Measurements from ENCODE around the gene LPP. TPM values are rescaled to one million over a fixed set of nuclear protein-coding genes. Genes with fewer than 3 reads are reported as not detected.

The LPP gene
- total RNA-seq, 1 experiment from 2014 or later, result 54.0 TPM

DNA sequence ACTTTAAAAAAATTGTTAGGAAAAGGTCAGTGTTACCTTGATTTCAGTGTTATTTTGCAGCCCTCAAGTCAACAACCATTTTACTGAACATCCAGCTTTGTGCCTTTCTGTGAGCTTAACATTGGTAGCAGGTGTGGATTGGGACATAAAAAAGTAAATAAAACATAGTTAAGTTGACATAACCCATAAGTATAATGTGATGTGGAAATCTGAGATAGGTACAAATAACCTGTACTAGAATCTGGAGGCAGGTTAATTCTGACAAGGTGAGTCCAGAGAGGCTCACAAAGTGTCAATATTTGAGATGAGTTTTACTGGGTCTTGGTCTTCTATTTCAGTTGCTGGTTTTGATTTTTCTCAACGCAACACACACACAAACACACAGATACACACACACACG, 151.3 kb downstream of the LPP start:
- H3K27ac ChIP-seq (ENCODE audit: low read depth, low read length), result no peak overlapping the region
- H4K20me1 ChIP-seq (ENCODE audit: insufficient read depth), result no peaks in the 10 kb centered on the region
- no peaks in the 10 kb centered on the region for H3K27me3 ChIP-seq (ENCODE audit: insufficient read depth, low read length)
- H3K4me1 ChIP-seq (ENCODE audit: control insufficient read depth in 1 of 2, insufficient read depth in 2 of 2, low read length in 2 of 2), result peaks cover 0 to 11% of the 10 kb centered on the region in 2 experiments; a peak in 2 of 4 replicates
- ATAC-seq, result no peak
- TF ChIP-seq, protein P1, sequence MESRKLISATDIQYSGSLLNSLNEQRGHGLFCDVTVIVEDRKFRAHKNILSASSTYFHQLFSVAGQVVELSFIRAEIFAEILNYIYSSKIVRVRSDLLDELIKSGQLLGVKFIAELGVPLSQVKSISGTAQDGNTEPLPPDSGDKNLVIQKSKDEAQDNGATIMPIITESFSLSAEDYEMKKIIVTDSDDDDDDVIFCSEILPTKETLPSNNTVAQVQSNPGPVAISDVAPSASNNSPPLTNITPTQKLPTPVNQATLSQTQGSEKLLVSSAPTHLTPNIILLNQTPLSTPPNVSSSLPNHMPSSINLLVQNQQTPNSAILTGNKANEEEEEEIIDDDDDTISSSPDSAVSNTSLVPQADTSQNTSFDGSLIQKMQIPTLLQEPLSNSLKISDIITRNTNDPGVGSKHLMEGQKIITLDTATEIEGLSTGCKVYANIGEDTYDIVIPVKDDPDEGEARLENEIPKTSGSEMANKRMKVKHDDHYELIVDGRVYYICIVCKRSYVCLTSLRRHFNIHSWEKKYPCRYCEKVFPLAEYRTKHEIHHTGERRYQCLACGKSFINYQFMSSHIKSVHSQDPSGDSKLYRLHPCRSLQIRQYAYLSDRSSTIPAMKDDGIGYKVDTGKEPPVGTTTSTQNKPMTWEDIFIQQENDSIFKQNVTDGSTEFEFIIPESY (IDR thresholded peaks at IDR 0.05; ENCODE audit: extremely low read depth, insufficient replicate concordance, low read length), result no peak
- TF ChIP-seq, protein P2, sequence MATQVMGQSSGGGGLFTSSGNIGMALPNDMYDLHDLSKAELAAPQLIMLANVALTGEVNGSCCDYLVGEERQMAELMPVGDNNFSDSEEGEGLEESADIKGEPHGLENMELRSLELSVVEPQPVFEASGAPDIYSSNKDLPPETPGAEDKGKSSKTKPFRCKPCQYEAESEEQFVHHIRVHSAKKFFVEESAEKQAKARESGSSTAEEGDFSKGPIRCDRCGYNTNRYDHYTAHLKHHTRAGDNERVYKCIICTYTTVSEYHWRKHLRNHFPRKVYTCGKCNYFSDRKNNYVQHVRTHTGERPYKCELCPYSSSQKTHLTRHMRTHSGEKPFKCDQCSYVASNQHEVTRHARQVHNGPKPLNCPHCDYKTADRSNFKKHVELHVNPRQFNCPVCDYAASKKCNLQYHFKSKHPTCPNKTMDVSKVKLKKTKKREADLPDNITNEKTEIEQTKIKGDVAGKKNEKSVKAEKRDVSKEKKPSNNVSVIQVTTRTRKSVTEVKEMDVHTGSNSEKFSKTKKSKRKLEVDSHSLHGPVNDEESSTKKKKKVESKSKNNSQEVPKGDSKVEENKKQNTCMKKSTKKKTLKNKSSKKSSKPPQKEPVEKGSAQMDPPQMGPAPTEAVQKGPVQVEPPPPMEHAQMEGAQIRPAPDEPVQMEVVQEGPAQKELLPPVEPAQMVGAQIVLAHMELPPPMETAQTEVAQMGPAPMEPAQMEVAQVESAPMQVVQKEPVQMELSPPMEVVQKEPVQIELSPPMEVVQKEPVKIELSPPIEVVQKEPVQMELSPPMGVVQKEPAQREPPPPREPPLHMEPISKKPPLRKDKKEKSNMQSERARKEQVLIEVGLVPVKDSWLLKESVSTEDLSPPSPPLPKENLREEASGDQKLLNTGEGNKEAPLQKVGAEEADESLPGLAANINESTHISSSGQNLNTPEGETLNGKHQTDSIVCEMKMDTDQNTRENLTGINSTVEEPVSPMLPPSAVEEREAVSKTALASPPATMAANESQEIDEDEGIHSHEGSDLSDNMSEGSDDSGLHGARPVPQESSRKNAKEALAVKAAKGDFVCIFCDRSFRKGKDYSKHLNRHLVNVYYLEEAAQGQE (IDR thresholded peaks at IDR 0.05; ENCODE audit: low read depth), result no peak
- TF ChIP-seq CEBPB (IDR thresholded peaks at IDR 0.05; ENCODE audit: low read depth) (no peak), SP1 (IDR thresholded peaks at IDR 0.05; ENCODE audit: low read depth) (no peak), TCF7L2 (IDR thresholded peaks at IDR 0.05; ENCODE audit: borderline replicate concordance, extremely low read depth, insufficient read depth, insufficient read length) (no peak), ELF1 (IDR thresholded peaks at IDR 0.05; ENCODE audit: borderline replicate concordance, low read depth) (no peak), EZH2 (IDR thresholded peaks at IDR 0.05) (no peak), ZNF274 (IDR thresholded peaks at IDR 0.05; ENCODE audit: low read depth, low read length) (no peak), EGR1 (IDR thresholded peaks at IDR 0.05; ENCODE audit: low read depth) (no peak), EZH2phosphoT487 (IDR thresholded peaks at IDR 0.05; ENCODE audit: borderline replicate concordance) (no peak), ZFX (IDR thresholded peaks at IDR 0.05) (no peak)
- TF ChIP-seq, protein P3, sequence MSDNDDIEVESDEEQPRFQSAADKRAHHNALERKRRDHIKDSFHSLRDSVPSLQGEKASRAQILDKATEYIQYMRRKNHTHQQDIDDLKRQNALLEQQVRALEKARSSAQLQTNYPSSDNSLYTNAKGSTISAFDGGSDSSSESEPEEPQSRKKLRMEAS (IDR thresholded peaks at IDR 0.05), result no peak
- TF ChIP-seq, protein P4, sequence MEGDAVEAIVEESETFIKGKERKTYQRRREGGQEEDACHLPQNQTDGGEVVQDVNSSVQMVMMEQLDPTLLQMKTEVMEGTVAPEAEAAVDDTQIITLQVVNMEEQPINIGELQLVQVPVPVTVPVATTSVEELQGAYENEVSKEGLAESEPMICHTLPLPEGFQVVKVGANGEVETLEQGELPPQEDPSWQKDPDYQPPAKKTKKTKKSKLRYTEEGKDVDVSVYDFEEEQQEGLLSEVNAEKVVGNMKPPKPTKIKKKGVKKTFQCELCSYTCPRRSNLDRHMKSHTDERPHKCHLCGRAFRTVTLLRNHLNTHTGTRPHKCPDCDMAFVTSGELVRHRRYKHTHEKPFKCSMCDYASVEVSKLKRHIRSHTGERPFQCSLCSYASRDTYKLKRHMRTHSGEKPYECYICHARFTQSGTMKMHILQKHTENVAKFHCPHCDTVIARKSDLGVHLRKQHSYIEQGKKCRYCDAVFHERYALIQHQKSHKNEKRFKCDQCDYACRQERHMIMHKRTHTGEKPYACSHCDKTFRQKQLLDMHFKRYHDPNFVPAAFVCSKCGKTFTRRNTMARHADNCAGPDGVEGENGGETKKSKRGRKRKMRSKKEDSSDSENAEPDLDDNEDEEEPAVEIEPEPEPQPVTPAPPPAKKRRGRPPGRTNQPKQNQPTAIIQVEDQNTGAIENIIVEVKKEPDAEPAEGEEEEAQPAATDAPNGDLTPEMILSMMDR (IDR thresholded peaks at IDR 0.05 in 2 of 3, conservative IDR thresholded peaks at IDR 0.05 in 1 of 3; ENCODE audit: borderline replicate concordance in 1 of 3, insufficient read depth in 1 of 3, low read depth in 2 of 3, low read length in 2 of 3), result no peak
- BruUV-seq (replicated peaks), result no TSS peak
- H3K79me2 ChIP-seq (ENCODE audit: insufficient read depth, low read length), result peaks cover 4% of the 10 kb centered on the region; the same call in 1 of the 2 replicates
- no peaks in the 10 kb centered on the region for H3K9me3 ChIP-seq (ENCODE audit: control insufficient read depth in 1 of 2, insufficient read depth in 1 of 2, low read depth in 1 of 2, low read length in 2 of 2)
- no peak for DNase-seq (ENCODE audit: low read depth, low spot score)
- POLR2A ChIA-PET, result no interaction called here
- intact Hi-C loops (cut with micrococcal nuclease), result no loop called here
- no peak overlapping the region for H3K9ac ChIP-seq (ENCODE audit: low read length)
- CTCF ChIA-PET, result no interaction called here
- no peak overlapping the region for H3K4me2 ChIP-seq (ENCODE audit: low read length)
- no peaks in the 10 kb centered on the region for H3K36me3 ChIP-seq (ENCODE audit: control insufficient read depth in 1 of 2, insufficient read depth in 2 of 2, low read length in 2 of 2)
- H3K4me3 ChIP-seq (replicated peaks in 1 of 2; ENCODE audit: low read depth in 1 of 2, low read length in 2 of 2), result no peak overlapping the region
- no peaks in the 10 kb centered on the region for H3K9me2 ChIP-seq (ENCODE audit: insufficient read depth)
- H2AFZ ChIP-seq (ENCODE audit: low read depth, low read length, poor library complexity, severe bottlenecking), result no peak overlapping the region
- RAD21 ChIA-PET (ENCODE audit: low non-redundant PET in 1 of 2, low total read pairs in 2 of 2, uncharacterized antibody in 2 of 2, unreplicated experiment in 2 of 2), result no interaction called here
